Adrenal gland (tissue), 5 donors: Measurements from ENCODE around the gene PREPL.

Experiments
- POLR2A ChIP-seq, 2 donors: fragments of 450-650 bp; IDR thresholded peaks; one replicate each; pipeline ENCODE4 v1.6.1; 2017; ENCODE audit warnings: antibody characterized with exemption in 2 of 2, mild to moderate bottlenecking in 2 of 2, moderate library complexity in 1 of 2
- TF ChIP-seq, protein P1 (sequence below), 6 experiments: fragments of 450-650 bp in 4 of 6; fragments of 200-600 bp in 2 of 6; sonication (generic) in 1 of 6; IDR thresholded peaks; 1 replicate in 5 of 6; 2 replicates in 1 of 6; pipeline versions ENCODE4 v1.5.1 to v1.8.0; 2016 to 2021; ENCODE audit warnings: antibody characterized with exemption in 6 of 6, mild to moderate bottlenecking in 2 of 6, moderate library complexity in 1 of 6
- donor health status: DM: no; HTN: no; CAD: no.

GRCh38 chr2:44377486-44377885 is 16.2 kb upstream of the PREPL start:
- TF ChIP-seq, protein P1, sequence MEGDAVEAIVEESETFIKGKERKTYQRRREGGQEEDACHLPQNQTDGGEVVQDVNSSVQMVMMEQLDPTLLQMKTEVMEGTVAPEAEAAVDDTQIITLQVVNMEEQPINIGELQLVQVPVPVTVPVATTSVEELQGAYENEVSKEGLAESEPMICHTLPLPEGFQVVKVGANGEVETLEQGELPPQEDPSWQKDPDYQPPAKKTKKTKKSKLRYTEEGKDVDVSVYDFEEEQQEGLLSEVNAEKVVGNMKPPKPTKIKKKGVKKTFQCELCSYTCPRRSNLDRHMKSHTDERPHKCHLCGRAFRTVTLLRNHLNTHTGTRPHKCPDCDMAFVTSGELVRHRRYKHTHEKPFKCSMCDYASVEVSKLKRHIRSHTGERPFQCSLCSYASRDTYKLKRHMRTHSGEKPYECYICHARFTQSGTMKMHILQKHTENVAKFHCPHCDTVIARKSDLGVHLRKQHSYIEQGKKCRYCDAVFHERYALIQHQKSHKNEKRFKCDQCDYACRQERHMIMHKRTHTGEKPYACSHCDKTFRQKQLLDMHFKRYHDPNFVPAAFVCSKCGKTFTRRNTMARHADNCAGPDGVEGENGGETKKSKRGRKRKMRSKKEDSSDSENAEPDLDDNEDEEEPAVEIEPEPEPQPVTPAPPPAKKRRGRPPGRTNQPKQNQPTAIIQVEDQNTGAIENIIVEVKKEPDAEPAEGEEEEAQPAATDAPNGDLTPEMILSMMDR (IDR thresholded peaks at IDR 0.05): no peak
- no peak for TF ChIP-seq POLR2A (IDR thresholded peaks at IDR 0.05)
